NCI-H446 (cell line): ENCODE data around the gene GCLM.

Experiments used
- DNase-seq, 2 experiments: peaks; one replicate each; lab custom pipeline; 2025; lab: John Stamatoyannopoulos, UW

The GCLM gene

GRCh38 chr1:93846206-93846991 is 62.8 kb downstream of the GCLM start:
- peak; percentile 85 to 95 for DNase-seq

- DNase-seq, result peak; percentile 57 to 78
Measured at GRCh38 chr1:93845538-93846205, 63.6 kb downstream of the GCLM start.

DNA sequence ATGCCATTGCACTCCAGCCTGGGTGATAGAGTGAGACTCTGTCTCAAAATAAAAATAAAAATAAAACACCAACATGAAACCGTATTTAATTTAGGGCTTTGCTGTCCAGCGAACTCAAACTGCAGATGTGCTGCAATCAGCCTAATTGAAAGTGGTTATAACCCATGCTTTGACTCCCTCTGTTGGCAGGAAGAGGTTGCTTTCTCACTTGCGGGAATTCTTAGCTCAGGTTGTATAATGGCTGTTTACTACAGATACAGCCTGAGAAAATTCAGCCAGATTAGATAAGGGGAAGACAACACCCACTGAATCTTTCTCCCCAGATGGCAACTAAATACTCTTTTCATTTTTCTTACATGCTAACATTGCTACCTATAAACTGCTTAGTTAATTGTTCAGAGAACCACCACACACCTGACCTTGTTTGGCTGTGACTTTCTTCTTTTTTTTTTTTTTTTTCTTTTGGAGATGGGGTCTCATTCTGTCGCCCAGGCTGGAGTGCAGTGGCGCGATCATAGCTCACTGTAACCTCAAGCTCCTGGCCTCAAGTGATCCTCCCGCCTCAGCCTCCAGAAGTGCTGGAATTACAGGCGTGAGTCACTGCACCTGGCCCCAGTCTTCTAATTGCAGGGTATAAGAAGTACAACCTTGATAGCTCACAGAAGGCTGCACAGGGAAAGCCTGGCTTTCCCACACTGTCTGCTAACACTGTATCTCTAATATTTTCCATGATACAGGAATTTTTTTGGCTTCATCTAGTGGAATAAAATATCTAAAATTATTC is 64.8 kb downstream of the GCLM start:
- DNase-seq, result peak; percentile 38 to 83

- no peak for DNase-seq
Measured at GRCh38 chr1:93842750-93843500, 66.3 kb downstream of the GCLM start.

DNA sequence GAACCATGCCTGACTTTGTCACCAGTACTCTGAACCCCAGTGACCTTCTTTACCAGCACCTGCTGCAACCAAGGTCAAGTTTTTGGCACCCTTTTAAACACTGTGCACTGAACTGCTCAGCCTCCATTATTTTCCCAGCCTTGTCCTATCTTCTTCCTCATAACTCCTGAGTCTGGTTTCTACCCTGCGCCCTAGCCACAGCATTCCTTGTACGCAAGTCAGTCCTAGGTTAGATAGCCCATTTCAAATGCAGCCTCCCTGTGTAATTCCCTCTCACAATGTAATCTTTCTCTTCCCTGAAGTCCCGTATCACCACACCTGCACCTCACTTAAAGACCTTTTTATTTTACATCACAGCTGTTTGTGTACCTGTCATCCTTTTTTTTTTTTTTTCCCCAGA is 67.5 kb downstream of the GCLM start:
- DNase-seq, result no peak

- DNase-seq, result no peak
Measured at GRCh38 chr1:93840956-93841482, 68.2 kb downstream of the GCLM start.

- no peak for DNase-seq
Measured at GRCh38 chr1:93839753-93840152, 69.5 kb downstream of the GCLM start.

DNA sequence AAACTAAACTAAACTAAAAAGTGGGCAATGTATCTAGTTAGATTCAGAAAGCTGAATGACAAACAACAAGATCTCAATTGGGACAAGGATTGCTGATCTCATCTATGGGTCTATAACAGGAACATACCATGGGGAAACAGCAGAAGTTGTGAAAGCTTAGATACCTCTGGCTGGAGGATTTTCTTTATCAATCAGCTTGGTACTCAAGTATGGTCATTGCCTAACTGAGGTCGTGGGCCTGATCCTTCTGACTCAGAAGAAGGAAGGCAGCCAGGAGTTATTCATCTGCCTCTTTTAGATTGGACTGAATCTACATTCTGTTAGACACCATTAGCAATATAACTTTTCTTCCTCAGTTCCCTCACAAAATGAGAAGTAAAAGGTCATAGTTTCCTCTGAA is 69.9 kb downstream of the GCLM start:
- no peak for DNase-seq

- no peak for DNase-seq
Measured at GRCh38 chr1:93837961-93838360, 71.3 kb downstream of the GCLM start.
